HG03097 (cell line): ENCODE measurements around the gene ELP5.

ENCODE experiments used
- ATAC-seq: cut with Tn5 transposase; IDR thresholded peaks from one replicate; pipeline ENCODE4 v1.9.1; 2021; ENCODE audit not compliant: unreplicated experiment, low FRiP score

The ELP5 gene

DNA sequence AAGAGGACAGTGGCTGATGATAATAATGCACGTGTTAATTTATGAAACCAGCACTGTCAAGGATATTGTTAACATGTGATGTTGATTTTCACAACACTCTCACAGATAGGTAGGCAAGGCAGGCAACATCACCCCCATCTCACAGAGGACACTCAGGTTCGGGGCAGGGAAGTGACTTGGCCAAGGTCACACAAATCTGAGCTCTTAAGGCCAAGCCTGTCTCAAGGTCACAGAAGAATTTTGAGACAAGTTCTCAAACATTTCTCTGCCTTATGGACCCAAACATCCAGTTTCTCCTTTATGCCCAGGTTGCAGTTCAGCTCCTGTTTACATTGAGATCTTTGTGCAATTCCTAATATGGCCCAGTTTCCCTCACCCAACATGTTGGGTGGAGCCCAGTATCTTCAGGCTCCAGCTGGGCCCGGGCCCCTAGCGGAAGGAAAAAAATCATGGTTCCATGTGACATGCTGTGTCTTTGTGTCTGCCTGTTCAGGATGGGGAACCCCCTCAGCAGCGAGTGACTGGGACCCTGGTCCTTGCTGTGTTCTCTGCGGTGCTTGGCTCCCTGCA lies 30.8 kb downstream of the ELP5 start:
- ATAC-seq: no peak

DNA sequence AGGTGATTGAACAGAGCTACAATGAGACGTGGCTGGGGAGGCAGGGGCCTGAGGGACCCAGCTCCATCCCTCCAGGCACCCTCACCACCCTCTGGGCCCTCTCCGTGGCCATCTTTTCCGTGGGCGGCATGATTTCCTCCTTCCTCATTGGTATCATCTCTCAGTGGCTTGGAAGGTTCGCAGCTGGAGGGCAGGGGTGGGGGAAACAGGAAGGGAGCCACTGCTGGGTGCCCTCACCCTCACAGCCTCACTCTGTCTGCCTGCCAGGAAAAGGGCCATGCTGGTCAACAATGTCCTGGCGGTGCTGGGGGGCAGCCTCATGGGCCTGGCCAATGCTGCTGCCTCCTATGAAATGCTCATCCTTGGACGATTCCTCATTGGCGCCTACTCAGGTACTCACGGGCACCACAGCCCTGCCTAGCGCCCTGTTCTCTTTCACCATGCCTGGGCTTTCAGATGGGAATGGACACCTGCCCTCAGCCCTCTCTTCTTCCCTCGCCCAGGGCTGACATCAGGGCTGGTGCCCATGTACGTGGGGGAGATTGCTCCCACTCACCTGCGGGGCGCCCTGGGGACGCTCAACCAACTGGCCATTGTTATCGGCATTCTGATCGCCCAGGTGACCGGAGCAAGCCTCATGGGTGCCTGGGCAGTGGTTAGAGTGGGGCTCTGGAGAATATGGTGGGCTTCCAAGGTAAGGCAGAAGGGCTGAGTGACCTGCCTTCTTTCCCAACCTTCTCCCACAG lies 31.6 kb downstream of the ELP5 start:
- no peak for ATAC-seq

DNA sequence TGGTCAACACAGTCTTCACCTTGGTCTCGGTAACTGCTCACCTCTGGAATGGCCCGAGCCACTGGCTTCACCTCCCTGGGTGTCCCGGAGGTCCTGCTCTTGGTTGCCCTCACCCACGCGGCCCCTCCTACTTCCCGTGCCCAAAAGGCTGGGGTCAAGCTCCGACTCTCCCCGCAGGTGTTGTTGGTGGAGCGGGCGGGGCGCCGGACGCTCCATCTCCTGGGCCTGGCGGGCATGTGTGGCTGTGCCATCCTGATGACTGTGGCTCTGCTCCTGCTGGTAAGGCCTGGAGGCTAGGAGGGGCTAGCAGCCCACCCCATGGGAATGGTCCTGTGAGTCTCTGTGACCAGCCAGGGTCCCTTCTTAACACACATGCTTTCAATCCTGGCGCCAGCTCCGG lies 32.9 kb downstream of the ELP5 start:
- ATAC-seq: no peak

DNA sequence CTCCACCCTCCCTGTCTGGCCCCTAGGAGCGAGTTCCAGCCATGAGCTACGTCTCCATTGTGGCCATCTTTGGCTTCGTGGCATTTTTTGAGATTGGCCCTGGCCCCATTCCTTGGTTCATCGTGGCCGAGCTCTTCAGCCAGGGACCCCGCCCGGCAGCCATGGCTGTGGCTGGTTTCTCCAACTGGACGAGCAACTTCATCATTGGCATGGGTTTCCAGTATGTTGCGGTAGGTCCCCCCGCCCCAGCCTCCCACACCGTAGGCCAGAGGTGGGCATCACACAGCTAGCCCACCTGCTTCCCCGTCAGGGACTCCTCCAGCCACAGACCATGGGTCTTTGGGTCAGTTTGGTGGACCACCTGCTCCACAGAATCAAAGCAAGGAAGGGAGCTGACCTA lies 33.7 kb downstream of the ELP5 start:
- no peak for ATAC-seq

DNA sequence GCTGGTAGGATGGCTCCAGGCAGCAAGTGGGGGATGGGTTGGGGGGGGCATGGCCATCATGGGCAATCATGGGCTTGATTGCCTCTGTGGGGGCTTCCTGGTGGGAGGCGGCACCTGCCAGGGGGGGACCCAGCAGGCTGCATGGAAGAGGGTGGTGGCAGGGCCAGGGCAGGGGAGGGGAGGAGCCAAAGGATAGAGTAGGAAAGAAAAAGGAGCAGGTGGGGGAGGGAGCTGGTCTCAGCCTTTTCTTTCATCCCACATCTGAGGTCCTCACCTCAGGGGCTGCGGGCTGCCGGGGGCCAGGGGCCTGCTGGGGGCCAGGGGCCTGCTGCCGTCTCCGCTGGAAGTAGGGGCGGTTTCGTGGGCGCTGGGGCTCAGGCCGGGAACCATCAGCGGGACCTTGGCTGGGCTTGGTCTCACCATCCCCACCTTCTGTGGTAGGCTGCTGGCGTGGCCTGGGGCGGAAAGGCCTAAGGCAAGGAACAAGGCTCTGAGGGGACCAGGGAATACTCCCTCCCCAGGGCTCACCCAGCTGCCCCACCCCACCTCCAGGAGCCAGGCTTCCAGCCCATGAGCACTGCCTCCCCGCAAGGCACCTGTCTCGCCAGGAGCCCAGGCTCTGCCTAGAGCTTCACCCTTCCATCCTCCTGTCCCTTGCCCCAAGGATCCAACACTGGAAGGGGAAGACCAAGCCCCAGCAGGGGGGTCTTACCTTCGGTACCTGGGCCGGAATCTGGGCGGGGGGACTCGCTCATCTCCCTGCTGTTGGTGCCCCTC lies 37.4 kb downstream of the ELP5 start:
- ATAC-seq: no peak

DNA sequence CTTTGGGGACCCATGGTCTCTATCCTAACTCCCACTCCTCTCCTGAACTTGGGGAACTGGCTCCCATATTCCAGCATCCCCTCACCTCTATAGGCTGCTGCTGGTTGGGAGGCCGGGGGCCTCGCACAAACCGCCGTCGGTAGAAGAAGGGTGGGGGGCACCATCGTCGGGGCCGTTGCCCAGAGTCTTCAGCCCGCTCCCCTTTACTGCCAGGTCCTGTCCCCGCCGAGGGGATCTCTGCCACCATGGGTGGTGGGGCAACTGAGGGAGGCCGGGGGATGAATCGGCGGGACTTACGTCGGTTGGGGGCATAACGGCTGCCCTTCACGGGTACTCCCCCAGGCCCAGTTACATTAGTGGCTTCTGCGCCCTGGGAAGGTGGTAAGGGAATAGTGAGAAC lies 38.2 kb downstream of the ELP5 start:
- no peak for ATAC-seq

DNA sequence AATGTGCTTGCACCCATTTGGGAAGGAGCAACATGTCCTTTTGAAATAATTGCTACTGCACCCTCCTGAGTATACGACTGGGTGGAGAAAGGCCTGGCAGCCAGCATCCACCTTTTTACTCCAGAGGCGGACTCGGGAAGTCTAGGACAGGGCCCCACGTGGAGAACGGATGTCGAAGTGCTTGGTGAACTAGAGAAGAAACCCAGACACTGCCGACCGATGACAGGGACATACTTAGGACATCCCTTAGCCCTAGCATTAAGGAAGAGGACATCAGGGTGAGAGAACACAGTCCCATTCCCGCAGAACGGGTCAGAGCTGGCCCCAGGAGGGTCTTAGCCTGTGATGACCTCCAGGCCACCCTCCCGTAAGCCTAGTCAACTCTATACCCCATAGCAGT lies 38.7 kb downstream of the ELP5 start:
- no peak for ATAC-seq

DNA sequence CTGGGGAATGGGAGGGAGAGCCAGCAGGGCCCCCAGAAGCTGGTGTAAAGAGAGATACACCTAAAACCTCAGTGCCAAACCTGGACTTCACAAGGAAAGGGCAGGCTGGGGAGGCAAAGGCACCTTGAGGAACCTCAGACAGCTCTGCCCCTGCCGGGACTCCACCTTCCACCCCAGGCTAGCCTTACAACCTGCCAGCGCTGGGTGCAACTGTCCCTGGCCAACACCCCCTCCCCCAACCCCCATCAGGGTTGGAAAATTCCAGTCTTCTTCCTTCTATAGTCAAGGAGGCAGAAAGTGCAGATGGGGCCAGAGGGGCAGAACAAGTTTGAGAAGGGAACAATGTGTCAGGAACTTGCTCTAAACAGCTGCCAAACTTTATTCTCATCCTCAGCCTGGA lies 40.2 kb downstream of the ELP5 start:
- no peak for ATAC-seq

DNA sequence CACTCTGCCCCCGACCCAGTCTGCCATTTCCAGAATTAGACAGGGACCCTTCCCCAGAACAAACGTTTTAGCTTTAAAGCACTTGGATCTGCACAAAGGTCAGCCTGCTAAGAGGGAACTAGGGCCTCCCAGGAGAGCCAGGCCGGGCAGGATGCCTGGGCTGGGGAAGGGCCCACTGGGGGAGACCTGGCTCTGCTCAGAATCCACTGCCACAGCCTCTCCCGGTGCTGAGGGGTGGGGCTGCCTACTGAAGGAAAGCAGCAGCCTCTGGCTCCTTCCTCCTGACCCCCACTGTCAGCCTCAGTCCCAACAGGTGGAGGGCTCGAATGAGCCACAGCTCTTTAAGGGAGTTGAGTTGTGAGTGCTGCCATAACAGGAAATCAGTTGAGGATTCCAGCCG lies 40.7 kb downstream of the ELP5 start:
- no peak for ATAC-seq

DNA sequence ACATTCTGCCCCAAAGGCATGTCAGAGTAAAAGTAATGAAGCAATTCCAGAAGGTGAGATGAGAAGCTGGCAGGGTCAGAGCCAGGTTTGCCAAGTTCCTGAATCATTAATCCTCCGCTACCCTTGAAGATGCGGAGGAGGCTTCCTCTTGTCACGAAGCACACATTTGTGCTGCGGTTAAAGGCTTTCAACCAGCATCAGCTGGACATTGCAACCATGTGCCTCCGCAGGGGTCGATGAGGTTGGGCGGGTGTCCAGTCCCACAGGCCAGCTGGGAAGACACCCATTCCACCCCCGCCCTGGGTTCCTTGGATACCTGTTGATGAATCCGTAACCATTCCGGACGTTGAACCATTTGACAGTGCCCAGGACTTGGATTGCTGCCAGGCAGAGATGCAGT lies 41.1 kb downstream of the ELP5 start:
- no peak for ATAC-seq

DNA sequence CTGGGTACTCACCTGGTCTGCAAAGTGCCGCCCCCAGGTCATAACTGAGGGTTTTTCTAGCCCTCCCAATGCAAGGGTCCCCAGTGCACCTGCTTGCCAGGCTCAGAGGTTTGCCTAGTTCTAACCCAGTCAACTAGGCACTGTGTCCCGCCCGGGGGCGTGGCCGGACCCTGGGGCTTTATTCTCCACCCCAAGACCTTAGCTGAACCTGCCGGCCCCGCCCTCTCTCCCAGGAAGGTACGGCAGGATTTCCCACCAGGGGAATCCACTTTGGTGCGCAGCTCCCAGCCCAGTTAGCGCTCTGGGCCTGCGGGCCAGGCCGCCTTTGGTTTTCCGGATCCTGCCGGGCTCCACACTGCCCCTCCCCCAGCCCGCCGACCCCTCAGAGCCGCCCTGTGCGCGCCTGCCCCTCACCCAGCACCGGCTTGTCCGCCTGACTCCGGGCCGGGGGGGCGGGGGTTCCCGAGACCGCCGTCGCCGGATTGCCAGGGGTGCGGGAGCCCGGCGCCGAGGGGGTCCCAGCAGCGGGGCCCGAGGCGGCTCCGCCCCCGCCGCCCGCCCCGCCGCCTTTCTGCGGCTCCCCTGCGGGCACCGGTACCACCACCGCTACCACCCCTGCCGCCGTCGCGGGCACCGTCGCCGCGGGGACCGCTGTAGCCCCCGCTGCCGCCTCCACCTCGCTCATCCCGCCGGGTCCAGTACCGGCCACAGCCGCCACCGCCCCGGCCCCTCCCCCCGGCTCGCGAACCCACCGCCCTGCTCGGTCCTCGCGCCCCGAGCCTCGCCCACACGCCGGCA lies 42.0 kb downstream of the ELP5 start:
- ATAC-seq: no peak

DNA sequence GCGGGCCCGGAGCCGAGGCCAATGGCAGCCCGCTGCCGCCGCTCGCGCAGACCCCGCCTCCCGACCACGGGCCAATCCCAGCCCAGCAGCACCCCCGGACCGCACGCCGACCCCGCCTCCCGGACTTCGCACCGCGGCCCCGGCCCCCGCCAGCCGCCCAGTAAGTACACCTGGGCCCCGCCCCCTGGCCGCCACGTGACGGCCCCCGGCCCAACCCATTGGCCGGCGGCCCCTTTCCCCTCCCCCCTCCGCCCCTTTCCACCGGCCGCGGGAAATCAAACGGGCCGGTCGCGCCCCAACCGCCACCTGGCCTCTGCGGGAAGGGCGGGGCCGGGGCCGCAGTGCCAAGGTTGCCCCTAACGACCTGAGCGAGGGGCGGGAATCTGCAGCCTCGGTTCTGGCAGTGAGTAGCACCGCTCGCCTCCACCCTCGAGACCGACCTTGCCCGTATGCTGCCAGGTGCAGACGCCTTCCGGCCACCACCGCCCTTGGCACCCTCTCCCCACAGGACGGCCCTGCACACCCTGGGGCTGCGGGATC lies 42.7 kb downstream of the ELP5 start, which contains the start of gene YBX2:
Gene YBX2, minus strand, starts transcription at position 26 of the 540 bp plus-strand sequence. CDS start 139 bp downstream, outside the sequence.
- peak; percentile 36 for ATAC-seq

DNA sequence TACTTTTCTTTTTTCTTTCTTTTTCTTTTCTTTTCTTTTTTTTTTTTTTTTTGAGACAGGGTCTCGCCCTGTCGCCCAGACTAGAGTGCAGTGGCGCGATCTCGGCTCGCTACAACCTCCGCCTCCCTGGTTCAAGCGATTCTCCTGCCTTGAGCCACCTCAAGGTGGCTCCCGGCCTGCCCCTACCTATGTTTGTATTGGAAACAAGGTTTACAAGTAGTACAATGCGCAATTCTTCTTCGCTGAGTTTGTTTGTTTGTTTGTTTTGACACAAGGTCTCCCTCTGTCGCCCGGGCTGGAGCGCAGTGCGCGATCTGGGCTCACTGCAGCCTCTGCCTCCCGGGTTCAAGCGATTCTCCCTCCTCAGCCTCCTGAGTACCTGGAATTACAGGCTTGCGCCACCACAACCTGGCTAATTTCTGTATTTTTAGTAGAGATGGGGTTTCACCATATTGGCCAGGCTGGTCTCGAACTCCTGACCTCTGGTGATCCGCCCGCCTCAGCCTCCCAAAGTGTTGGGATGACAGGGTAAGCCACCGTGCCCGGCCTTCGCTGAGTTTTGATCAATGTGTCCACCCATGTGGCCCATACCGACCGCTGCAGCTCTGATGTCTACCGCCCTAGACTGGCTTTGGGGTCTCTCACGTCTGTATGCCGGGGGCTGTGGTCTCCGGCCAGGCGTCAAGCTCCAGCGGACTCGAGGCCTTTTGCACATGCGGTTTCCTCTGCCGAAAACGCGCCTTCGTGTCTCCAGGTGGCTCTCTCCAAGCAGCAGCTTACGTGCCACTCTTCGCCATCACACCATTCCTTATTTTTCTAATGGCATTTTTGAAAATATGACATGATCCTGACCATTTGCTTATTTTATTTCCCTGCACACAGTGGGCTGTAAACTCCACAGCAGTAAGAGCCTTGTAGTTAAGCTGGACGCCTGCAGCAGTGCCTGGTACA lies 43.5 kb downstream of the ELP5 start:
- ATAC-seq: no peak

DNA sequence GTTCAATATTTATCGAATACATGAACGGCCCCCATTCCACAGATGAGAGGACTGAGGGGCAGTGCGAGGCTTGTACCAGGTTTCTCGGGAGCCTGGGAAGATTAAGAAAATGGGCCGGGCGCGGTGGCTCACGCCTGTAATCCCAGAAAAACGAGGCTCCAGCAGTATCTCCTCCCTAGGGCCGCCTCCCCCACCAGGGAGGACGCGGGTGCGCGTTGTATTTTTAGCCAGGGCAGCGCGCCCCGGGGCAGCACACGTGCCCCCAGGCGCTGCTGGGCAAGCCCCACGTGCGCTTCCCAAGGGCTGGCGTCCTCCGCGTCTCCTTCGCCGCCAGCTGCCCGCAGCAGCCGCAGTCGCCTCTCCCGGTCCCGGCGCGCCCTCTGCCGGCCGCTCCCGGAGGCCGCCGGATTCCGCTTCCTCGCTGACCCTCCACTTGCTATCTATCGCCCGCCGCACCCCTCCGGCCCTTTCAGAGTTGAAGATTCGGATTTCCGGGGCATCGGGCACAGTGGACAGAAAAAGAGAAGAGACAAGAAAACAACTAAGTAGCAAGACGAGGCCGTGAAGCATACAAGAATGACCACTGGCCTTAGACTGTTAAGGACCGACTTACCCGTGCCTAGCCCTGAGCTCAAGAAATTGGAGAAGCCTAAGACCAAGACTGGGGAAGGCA lies 44.3 kb downstream of the ELP5 start:
- no peak for ATAC-seq

DNA sequence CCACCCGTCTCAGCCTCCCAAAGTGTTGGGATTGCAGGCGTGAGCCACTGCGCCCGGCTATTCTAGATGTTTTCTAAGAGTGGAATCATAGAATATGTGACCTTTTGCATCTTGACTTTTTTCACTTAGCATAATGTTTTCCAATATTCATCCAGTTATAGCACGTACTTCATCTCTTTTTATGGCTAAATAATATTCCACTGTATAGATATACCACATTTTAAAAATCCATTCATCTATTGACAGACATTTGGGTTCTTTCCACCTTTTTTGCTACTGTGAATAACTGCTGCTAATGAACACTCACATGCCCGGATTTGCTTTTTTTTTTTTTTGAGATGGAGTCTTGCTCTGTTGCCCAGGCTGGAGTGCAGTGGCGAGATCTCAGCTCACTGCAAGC lies 52.2 kb downstream of the ELP5 start:
- ATAC-seq: no peak

DNA sequence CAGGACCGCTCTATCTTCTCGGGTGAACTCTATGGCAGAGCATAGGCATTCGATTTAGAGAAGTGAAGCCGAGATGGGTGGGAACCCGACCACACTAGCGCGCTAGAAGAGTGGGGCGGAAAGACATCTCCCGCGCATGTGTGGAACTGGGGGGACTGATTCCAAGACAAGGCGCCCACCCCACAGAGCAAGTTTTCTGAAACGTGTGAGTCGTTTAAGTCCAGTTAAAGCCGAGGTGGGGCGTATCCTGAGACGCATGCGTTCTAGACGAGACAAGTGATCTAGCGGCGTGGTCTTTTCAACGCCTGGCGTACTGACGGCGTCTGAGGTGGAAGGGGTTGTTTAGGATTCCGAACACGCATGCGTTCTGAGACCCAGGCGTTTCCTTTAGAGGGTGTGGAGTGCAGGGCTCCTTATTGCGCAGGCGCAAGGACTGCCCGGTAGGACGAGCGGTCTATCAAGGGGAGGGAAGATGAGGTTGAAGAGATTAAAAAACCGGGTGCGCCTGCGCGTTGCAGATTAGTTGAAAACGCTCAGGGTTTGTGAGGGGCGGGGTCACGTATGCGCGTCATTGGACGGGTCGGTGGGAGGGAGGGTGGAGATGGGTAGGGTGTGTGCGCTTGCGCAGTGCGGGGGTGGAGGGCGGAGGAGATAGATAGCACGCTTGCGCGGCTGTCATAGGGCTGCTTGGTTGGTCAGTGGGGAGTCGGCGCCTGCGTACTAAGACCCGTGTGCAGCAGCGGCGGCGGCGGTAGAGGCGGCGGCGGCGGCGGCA lies 55.1 kb downstream of the ELP5 start, which contains the start of gene EIF5A:
Gene EIF5A, plus strand, starts transcription at position 718 of the 775 bp plus-strand sequence. CDS start 2,008 bp downstream, outside the sequence.
- peak; percentile 67 for ATAC-seq

DNA sequence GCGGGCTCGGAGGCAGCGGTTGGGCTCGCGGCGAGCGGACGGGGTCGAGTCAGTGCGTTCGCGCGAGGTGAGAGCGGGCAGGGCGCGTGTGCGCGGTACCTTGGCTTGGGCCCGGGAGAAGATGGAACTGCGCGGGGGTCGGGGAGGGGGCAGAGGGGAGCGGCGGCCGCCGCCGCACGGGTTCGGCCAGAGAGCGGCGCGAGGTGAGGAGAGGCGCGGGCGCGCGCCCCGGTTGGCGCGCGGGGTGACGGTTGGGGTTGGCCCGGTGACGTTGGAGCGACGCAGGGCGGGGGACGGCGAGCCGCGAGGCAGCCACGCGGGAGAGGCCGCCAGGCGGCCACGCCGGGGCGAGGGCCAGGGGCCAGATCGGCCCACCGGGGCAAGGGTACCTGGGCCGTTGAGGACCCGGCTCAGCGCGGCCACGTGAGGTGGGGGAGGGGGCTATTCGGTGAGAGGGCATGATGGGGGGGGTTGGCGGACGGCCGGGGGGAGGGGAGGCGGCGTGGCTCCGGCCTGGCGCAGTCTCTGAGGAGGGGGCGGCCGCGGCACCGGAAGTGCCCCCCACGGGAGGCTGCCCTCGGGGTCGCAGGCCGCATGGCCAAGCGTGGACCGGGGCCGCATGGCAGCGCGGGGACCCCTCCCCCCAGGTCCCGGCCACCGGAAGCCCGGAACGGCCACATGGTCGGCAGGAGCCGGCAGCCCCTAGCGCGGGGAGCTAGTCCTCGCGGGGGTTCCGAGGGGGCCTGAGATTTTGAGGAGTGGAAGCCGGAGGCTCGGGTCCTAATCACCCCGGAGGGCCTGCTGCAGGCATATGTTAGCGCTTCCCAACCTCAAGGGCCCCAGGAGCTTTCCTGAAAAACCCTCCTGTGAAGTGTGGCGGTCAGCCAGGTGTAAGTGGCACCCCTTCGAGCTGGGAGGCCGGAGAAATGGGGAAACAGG lies 55.9 kb downstream of the ELP5 start:
- peak; percentile 1 for ATAC-seq
